Subcutaneous abdominal adipose tissue (tissue), 5 donors: Measurements from ENCODE around the gene PSMC3.

Experiments
- H3K27ac ChIP-seq: one replicate; pipeline ENCODE4 v1.7.0; 2013; ENCODE audit warnings: low read depth, mild to moderate bottlenecking, inconsistent platforms, low read length, moderate library complexity
- H3K27me3 ChIP-seq, 5 donors: one replicate each; pipeline ENCODE4 v1.7.0; 2013; ENCODE audit warnings: low read length in 5 of 5, inconsistent platforms in 1 of 5; ENCODE audit not compliant: control insufficient read depth in 5 of 5, insufficient read depth in 4 of 5
- H3K36me3 ChIP-seq, 5 donors: one replicate each; pipeline ENCODE4 v1.7.0; 2013; ENCODE audit warnings: low read length in 5 of 5; ENCODE audit not compliant: control insufficient read depth in 5 of 5, insufficient read depth in 5 of 5
- H3K4me1 ChIP-seq, 5 donors: one replicate each; pipeline ENCODE4 v1.7.0; 2013; ENCODE audit warnings: low read length in 5 of 5, mild to moderate bottlenecking in 3 of 5, moderate library complexity in 1 of 5; ENCODE audit not compliant: control insufficient read depth in 5 of 5, insufficient read depth in 5 of 5
- H3K4me3 ChIP-seq, 5 donors: one replicate each; pipeline ENCODE4 v1.7.0; 2013; ENCODE audit warnings: low read length in 5 of 5, low read depth in 1 of 5
- H3K9ac ChIP-seq, 5 donors: one replicate each; pipeline ENCODE4 v1.7.0; 2013; ENCODE audit warnings: low read length in 5 of 5, mild to moderate bottlenecking in 4 of 5, moderate library complexity in 3 of 5
- H3K9me3 ChIP-seq, 5 donors: one replicate each; pipeline ENCODE4 v1.7.0; 2013; ENCODE audit warnings: low read length in 5 of 5; ENCODE audit not compliant: control insufficient read depth in 5 of 5
- donor health status: healthy.
- donor health status: healthy.
- donor health status: healthy.
- donor health status: healthy.
- donor health status: healthy.

Gene PSMC3

GRCh38 chr11:47426062-47426956 is at the start of gene PSMC3:
Gene PSMC3 (minus strand): TSS chr11:47426439. CDS start chr11:47426279, 160 bp downstream.
- H3K4me3 ChIP-seq = peak within 1 kb of the TSS; percentile 83 to 96 (median 92)
- peaks cover 0 to 35% (median 26%) of the 10 kb centered on the region in 5 donors for H3K36me3 ChIP-seq
- peak within 1 kb of the TSS; percentile 94 for H3K27ac ChIP-seq
- peak within 1 kb of the TSS; percentile 73 to 96 (median 95) for H3K9ac ChIP-seq
- no peaks in the 10 kb centered on the region for H3K9me3 ChIP-seq
- peaks cover 5 to 17% (median 13%) of the 10 kb centered on the region in 5 donors for H3K4me1 ChIP-seq
- H3K27me3 ChIP-seq = no peaks in the 10 kb centered on the region

- Histone ChIP-seq H3K27ac (peak overlapping the region; percentile 26), H3K4me1 (peaks cover 14 to 62% (median 50%) of the 10 kb centered on the region in 5 donors), H3K9me3 (no peaks in the 10 kb centered on the region), H3K4me3 (no peak overlapping the region), H3K27me3 (no peaks in the 10 kb centered on the region), H3K36me3 (peaks cover 15 to 74% (median 61%) of the 10 kb centered on the region in 5 donors), H3K9ac (no peak overlapping the region)
Measured at GRCh38 chr11:47470671-47471070, 44.4 kb upstream of the PSMC3 start.

GRCh38 chr11:47469361-47470179 is 43.3 kb upstream of the PSMC3 start:
- Histone ChIP-seq H3K27me3 (no peaks in the 10 kb centered on the region), H3K4me3 (no peak overlapping the region), H3K36me3 (peaks cover 10 to 66% (median 50%) of the 10 kb centered on the region in 5 donors), H3K4me1 (peaks cover 16 to 73% (median 61%) of the 10 kb centered on the region in 5 donors), H3K27ac (peak overlapping the region; percentile 51), H3K9me3 (no peaks in the 10 kb centered on the region), H3K9ac (no peak overlapping the region)

- Histone ChIP-seq H3K4me1 (peaks cover 16 to 77% (median 63%) of the 10 kb centered on the region in 5 donors), H3K36me3 (peaks cover 6 to 66% (median 47%) of the 10 kb centered on the region in 5 donors), H3K27ac (peak overlapping the region; percentile 86), H3K9me3 (no peaks in the 10 kb centered on the region), H3K4me3 (no peak overlapping the region), H3K9ac (no peak overlapping the region), H3K27me3 (no peaks in the 10 kb centered on the region)
Measured at GRCh38 chr11:47468598-47469214, 42.5 kb upstream of the PSMC3 start.

DNA sequence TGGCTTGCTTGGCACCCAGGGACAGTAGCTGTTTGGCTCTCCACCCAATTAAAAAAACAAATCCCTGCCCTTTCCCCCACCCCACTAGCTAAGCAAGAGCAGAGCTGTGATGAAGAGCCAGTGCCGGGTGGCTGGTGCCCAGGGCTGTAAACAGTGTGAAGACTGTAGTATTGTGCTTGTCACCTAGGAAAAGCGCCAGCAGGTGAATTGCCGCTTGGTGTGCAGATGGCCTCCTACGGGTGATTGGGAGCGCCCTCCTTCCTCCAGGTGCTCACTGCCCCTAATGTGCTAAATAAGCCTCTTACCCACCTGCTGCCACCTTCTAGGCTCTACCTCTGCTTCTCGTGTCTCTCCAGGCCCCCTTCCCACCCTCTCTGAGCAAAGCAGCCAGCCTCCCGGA is 41.1 kb upstream of the PSMC3 start:
- H3K27ac ChIP-seq = peak overlapping the region; percentile 86
- H3K4me1 ChIP-seq = peaks cover 16 to 72% (median 58%) of the 10 kb centered on the region in 5 donors
- no peaks in the 10 kb centered on the region for H3K9me3 ChIP-seq
- H3K9ac ChIP-seq = peak overlapping the region in 4 of 5 donors; percentile 20 to 55 (median 37)
- no peaks in the 10 kb centered on the region for H3K27me3 ChIP-seq
- peaks cover 2 to 52% (median 34%) of the 10 kb centered on the region in 5 donors for H3K36me3 ChIP-seq
- H3K4me3 ChIP-seq = peak overlapping the region in 3 of 5 donors; percentile 3 to 29 (median 26)

DNA sequence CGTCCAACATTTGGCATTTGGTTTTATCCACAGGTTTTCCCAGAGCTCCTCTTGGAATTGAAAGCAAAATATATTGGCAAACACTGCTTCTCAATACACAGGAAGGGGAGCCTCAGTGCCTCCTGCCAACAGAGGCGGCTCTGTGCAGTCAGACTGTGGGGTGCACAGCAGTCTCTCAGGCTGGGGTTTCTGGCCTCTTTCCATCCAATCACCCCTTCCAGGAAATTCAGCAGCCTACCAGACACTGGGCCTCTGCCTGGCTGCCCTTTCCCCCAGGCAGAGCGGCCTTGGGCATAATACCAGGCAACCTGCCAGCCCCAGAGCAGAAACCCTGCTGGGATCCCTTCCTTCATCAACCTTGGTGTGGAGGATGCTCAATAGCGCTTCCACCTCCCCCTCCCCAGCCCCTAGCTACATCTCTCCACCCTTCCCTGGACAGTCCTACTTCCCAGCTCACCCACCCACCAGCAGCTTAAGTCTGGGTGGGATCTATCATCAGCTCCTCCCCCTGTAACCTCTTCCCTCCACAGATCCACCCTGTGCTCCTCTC is 40.5 kb upstream of the PSMC3 start:
- peaks cover 16 to 78% (median 60%) of the 10 kb centered on the region in 5 donors for H3K4me1 ChIP-seq
- no peaks in the 10 kb centered on the region for H3K27me3 ChIP-seq
- no peaks in the 10 kb centered on the region for H3K9me3 ChIP-seq
- H3K27ac ChIP-seq = peak overlapping the region; percentile 86
- peak overlapping the region; percentile 20 to 58 (median 55) for H3K9ac ChIP-seq
- H3K36me3 ChIP-seq = peaks cover 0 to 50% (median 30%) of the 10 kb centered on the region in 5 donors
- H3K4me3 ChIP-seq = peak overlapping the region in 4 of 5 donors; percentile 3 to 40 (median 32)

- Histone ChIP-seq H3K27ac (peak overlapping the region; percentile 86), H3K9ac (peak overlapping the region in 3 of 5 donors; percentile 41 to 58 (median 57)), H3K4me1 (peaks cover 16 to 75% (median 58%) of the 10 kb centered on the region in 5 donors), H3K4me3 (peak overlapping the region in 2 of 5 donors; percentile 36 to 40), H3K9me3 (no peaks in the 10 kb centered on the region), H3K36me3 (peaks cover 0 to 48% (median 24%) of the 10 kb centered on the region in 5 donors), H3K27me3 (no peaks in the 10 kb centered on the region)
Measured at GRCh38 chr11:47466201-47466600, 40.0 kb upstream of the PSMC3 start.

DNA sequence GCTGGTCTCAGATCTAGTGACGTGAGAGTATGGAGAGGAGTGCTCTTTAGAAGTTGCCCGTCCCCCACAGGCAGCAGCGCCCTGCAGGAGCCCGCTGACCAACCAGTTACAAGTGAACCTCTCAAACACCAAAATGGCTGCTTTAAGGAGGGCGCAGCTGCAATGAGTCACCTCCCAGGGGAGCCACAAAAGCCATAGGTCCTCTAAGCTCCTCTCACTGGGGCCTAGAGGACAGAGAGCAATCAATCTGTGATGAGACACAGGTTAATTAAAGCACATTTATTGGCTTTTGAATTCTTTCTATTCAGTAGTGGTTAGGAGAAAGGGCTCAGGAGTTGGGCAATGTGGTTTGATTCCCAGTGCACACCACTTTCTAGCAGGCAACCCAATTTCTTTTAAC is 38.2 kb upstream of the PSMC3 start:
- peak overlapping the region; percentile 86 for H3K27ac ChIP-seq
- H3K4me3 ChIP-seq = no peak overlapping the region
- H3K9ac ChIP-seq = no peak overlapping the region
- peaks cover 3 to 39% (median 14%) of the 10 kb centered on the region in 5 donors for H3K36me3 ChIP-seq
- H3K4me1 ChIP-seq = peaks cover 14 to 61% (median 49%) of the 10 kb centered on the region in 5 donors
- H3K9me3 ChIP-seq = no peaks in the 10 kb centered on the region
- no peaks in the 10 kb centered on the region for H3K27me3 ChIP-seq

DNA sequence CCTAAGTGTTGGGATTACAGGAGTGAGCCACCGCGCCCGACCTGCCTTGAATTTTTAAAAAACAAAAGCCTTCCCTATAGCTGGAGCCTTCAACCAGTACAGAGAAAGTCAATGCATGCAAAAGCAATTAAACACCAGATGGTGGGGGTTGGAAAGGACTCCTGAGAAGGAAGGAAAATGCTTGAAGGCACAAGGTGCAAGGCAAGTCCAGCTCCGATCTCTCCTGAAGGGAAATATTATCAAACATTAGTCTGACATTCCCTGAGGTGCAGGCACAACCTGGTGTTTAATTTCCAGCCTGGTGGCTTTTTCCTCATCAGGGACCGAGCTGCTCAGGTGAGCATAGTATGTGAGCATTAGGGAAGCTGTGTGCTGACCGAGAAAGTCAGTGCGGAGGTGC is 35.6 kb upstream of the PSMC3 start:
- no peak overlapping the region for H3K27ac ChIP-seq
- peaks cover 3 to 32% (median 17%) of the 10 kb centered on the region in 5 donors for H3K36me3 ChIP-seq
- no peak overlapping the region for H3K4me3 ChIP-seq
- H3K4me1 ChIP-seq = peaks cover 6 to 35% (median 24%) of the 10 kb centered on the region in 5 donors
- no peak overlapping the region for H3K9ac ChIP-seq
- no peaks in the 10 kb centered on the region for H3K27me3 ChIP-seq
- no peaks in the 10 kb centered on the region for H3K9me3 ChIP-seq
